Fibroblast of peridontal ligament (primary cell): Measurements from ENCODE around the gene IGSF21.

ENCODE experiments used
- DNase-seq: peaks from one replicate; pipeline ENCODE4 v3.0.0-alpha.2; 2010; ENCODE audit errors: extremely low read depth

IGSF21 gene

GRCh38 chr1:18094096-18094495, 13.5 kb upstream of the IGSF21 start:
- DNase-seq: no peak

DNA sequence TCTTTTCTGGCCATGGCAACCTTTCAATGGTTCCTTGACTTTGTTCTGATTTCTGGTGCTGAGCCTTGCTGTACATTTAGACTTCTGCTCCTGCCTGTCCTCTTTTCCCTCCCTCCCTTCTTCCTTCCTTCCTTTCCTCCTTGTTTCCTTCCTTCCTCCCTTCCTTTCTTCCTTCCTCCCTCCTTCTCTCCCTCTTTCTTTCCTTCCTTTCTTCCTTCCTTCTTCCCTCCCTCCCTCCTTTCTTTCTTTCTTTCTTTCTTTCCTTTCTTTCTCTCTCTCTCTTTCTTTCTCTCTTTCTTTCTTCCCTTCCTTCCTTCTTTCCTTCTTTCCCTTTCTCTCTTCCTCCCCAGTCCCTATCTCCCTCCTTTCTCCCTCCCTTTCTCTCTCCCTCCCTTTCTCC, 10.4 kb upstream of the IGSF21 start:
- no peak for DNase-seq

GRCh38 chr1:18099026-18099425, 8.6 kb upstream of the IGSF21 start:
- no peak for DNase-seq

- DNase-seq: no peak
Observed at GRCh38 chr1:18100060-18100459, 7.5 kb upstream of the IGSF21 start.

DNA sequence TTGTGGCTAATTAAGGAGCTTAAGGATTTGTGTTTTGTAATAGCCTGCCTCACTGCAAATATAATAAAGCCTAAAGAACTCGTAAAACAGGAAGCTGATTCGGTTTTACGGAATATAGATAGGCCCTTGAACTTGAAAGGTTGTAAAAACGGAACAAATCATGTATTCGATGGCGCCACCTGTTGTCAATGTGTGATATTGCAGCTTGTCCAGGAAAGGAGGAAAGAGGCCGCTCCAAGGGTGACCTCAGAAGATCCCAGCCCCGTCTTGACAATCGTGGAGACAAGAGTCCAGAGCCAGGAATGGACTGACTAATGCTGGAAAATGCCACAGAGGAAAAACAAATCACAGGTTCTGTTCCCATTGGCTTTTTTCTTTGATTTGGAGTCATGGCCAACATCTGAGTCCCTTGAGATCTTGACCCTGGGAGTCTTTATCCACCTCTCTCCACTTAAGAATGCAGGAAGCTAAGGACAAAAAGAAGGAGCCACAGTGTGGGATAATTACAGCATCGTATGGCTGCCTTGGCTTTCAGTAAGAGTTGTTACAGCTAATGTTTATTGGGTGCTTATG, 7.0 kb upstream of the IGSF21 start:
- peak; percentile 78 for DNase-seq

DNA sequence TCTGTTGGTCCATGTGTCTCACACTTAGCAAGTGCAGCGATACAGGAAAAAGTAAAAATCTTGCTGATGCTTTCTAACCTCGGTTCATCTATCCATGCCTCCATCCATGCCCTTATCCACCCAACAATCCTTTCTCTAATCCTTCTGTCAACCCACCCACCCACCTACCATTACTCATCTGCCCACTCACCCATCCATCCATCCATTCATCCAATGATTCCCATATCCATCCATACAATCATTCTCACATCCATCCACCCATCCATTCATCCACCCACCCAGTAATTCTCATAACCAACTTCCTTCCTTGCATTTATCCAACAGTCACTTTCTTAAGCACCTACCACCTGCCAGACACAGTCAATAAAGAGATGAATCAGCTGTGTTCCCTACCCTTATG, 6.1 kb upstream of the IGSF21 start:
- no peak for DNase-seq

DNA sequence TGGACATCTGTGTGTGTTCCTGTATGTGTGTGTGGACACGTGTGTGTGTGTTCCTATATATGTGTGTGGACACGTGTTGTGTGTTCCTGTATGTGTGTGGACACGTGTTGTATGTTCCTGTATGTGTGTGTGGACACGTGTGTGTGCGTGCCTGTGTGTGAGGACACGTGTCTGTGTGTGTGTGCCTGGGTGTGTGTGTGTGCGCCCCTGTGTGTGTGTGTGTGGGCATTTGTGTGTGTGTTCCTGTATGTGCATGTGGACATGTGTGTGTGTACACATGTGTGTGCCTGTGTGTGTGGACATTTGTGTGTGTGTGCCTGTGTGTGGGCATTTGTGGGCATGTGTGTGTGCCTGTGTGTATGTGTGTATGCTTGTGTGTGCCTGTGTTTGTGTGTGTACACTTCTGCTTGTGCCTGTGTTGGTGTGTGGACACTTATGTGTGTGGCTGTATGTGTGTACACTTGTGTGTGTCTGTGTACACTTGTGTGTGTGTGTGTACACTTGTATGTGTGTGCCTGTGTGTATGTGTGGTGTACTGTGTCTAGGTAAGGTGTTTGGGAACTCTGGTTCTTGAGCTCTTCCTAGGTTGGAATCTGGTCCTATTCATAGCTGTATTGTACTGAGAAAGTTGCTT, 3.7 kb upstream of the IGSF21 start:
- no peak for DNase-seq

- DNase-seq: no peak
Observed at GRCh38 chr1:18104546-18105100, 3.0 kb upstream of the IGSF21 start.

GRCh38 chr1:18105196-18105595, 2.4 kb upstream of the IGSF21 start:
- DNase-seq: no peak

- DNase-seq: no peak
Observed at GRCh38 chr1:18108299-18109057, 880 bp downstream of the IGSF21 start.

DNA sequence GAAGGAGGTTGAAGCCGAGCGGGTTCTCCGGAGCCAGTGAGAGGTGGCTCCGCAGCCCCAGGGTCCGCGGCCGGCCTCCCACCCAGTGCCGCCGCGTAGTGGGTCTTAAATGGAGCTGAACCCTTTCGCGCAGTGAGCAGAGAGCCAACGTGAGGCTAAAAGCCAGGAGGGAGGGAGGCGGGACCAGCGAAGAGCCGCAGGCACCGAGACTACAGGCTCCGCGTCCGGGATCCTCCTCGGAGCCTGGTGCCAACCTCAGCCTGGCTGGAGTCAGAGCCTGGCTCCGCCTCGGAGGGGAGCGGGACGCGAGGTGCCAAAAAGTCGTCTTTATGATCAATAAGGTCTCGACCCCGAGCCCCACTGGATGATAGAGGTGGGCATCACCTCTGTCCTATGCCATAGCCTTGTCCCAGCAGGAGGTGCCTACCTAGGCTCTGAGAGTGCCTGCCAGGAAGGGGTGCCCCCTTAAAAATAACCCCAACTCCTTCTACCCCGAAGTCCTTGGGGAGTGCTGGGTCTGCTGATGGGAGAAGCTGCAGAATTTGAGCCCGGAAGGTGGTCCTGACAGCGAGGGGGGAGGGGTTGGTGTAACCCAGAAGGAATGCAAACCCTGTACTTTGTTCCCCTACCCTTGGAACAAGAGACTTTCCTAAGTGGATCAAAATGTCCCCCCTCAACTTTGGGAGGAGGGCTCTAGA, 1.6 kb downstream of the IGSF21 start:
- DNase-seq: no peak

- no peak for DNase-seq
Observed at GRCh38 chr1:18109756-18110597, 2.4 kb downstream of the IGSF21 start.

DNA sequence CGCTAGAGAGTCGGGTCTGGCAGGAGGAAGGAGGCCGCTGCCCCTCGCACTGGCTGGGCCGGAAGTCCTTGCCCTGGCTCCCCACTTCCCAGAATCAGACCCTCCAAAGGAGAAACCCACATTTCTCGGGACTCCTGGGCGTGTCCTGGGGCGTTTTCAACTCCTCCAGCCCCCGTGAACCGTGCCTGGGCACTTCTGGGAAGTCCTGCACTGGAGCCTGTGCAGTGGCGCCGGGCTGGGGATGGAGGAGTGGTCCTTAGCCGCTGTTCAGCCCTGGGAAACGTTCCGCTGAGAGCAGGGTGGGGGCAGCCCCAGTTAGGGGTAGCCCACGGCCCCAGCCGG, 3.0 kb downstream of the IGSF21 start:
- DNase-seq: no peak

DNA sequence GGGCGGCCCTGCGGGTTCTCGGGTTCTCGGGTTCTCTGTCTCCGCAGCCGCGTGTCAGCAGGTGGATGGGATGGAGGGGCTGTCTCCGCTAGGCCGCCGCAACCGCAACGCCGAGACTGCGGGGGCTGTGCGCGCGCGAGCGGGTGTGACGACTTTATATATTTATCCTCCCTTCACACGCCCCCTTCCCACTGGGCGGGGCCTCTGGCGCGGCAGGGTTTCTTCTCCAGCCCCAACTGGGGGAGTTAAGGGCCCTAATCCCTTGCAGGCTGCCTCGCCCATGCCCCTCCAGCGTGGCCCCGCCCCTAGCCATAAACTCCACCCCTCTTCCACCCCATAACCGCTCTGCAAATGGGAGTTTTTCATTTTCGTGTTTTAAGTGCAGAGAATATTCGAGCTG, 3.4 kb downstream of the IGSF21 start:
- DNase-seq: no peak

DNA sequence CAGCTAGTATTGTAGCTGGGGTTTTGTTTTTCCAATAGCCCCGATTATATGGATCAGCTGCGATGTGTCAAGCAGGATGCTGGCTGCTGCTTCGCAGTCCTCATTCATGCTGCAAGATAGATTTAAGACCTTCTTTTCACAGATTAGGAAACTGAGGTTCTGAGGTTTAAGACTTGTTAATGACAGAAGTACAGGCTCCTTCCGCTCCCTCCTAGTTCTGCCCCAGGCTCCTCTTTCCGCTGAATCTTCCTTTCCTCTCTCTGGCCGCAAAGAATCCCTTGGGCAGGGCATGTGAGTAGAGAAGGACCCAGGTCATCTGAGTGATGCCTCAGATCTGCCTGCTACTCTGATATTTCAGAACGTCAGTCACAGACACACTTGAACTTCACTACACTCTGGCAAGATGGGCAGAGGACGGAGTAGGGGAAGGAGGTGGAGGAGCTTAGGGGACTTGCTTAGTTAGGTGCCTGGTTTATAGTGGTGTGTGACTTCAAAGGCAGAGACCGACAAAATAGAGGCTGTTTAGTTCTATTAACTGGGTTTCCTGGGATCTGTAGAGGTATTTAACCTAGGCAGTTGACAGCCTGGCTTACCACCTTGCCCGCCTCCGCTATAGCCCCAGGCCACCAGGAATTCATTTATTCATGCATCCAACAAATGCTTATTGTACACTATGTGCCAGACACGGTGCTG, 4.2 kb downstream of the IGSF21 start:
- no peak for DNase-seq

- no peak for DNase-seq
Observed at GRCh38 chr1:18112611-18113010, 5.0 kb downstream of the IGSF21 start.

- DNase-seq: no peak
Observed at GRCh38 chr1:18114726-18115410, 7.3 kb downstream of the IGSF21 start.

DNA sequence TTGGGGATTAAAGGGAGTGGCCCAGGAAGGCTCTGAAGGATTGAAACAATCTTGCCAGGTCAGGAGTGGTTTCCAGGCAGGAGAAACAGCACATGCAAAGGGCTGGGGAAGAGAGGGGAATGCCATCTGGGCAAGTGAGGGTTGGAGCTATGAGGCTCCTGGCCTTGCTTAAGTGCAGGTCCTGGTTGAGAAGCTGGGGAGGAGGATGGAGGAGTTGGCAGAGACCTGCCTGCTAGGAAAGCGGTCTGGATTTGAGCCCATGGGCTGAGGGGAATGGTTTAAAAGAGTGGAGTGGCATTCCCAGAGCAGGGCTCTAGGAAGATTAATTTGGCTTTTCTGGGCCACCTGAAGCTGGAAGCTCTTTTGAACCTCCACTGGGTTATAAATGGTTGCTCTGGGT, 9.2 kb downstream of the IGSF21 start:
- no peak for DNase-seq

- no peak for DNase-seq
Observed at GRCh38 chr1:18118078-18118477, 10.5 kb downstream of the IGSF21 start.

GRCh38 chr1:18118491-18118890, 10.9 kb downstream of the IGSF21 start:
- DNase-seq: no peak
